ENCODE results near the gene ECHDC1. TPM values are rescaled to one million over a fixed set of nuclear protein-coding genes. Genes with fewer than 3 reads are reported as not detected.

Gene ECHDC1
- total RNA-seq, 1 experiment from 2014 or later, result 102 TPM

DNA sequence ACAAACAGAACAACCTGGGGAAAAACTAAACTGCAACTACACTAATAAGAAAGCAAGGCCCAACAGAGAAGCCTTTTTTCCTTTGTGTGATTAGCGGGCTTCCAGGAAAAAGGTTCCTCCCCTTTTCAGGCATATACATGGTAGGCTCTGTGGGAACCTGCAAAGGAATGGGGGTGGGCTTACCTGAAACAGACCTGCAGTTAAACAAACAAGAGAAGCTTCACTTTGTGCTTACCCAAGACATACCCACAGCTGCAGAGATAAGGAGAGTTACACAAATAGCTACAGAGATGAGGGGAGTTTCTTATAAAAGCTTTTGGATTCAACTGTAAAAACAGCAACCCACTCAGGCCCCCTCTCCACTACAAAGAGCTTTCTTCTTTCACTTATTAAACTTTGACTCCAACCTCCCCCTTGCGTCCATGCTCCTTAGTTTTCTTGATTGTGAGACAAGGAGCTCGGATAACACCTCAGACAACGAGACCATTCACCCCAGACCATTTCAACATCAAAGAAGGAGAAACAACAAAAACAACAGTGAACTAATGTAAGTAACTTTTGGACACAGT lies 45.8 kb downstream of the ECHDC1 start:
- H3K27ac ChIP-seq (ENCODE audit: low read depth, low read length, poor library complexity, severe bottlenecking), result no peak overlapping the region
- no peak for TF ChIP-seq EZH2 (IDR thresholded peaks at IDR 0.05; ENCODE audit: borderline replicate concordance, low read depth, low read length, poor library complexity, severe bottlenecking)
- TF ChIP-seq, protein P1, sequence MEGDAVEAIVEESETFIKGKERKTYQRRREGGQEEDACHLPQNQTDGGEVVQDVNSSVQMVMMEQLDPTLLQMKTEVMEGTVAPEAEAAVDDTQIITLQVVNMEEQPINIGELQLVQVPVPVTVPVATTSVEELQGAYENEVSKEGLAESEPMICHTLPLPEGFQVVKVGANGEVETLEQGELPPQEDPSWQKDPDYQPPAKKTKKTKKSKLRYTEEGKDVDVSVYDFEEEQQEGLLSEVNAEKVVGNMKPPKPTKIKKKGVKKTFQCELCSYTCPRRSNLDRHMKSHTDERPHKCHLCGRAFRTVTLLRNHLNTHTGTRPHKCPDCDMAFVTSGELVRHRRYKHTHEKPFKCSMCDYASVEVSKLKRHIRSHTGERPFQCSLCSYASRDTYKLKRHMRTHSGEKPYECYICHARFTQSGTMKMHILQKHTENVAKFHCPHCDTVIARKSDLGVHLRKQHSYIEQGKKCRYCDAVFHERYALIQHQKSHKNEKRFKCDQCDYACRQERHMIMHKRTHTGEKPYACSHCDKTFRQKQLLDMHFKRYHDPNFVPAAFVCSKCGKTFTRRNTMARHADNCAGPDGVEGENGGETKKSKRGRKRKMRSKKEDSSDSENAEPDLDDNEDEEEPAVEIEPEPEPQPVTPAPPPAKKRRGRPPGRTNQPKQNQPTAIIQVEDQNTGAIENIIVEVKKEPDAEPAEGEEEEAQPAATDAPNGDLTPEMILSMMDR (conservative IDR thresholded peaks at IDR 0.05; ENCODE audit: low read depth, low read length), result no peak
- no peak overlapping the region for H3K4me3 ChIP-seq (ENCODE audit: low read depth, low read length, poor library complexity, severe bottlenecking)
- H3K36me3 ChIP-seq (ENCODE audit: insufficient read depth, low read length, poor library complexity, severe bottlenecking), result no peaks in the 10 kb centered on the region
- POLR2A ChIA-PET (ENCODE audit: low non-redundant PET), result interaction anchor here (0.6 kb wide), 1 partner anchor 57 kb away, joined by 3 read pairs; no protein-coding TSS in a partner anchor
- H3K27me3 ChIP-seq (replicated peaks; ENCODE audit: insufficient read depth, low read depth, low read length, poor library complexity), result no peaks in the 10 kb centered on the region
- no peak for DNase-seq (ENCODE audit: low spot score)
- intact Hi-C loops (cut with micrococcal nuclease; ENCODE audit: unreplicated experiment), result no loop called here
- peaks cover 27% of the 10 kb centered on the region for H3K4me1 ChIP-seq (ENCODE audit: insufficient read depth, low read length, poor library complexity, severe bottlenecking)
- CTCF ChIA-PET, result no interaction called here
- no TSS peak for BruUV-seq (replicated peaks)
- no peaks in the 10 kb centered on the region for H3K9me3 ChIP-seq (ENCODE audit: low read depth, low read length, poor library complexity, severe bottlenecking)

DNA sequence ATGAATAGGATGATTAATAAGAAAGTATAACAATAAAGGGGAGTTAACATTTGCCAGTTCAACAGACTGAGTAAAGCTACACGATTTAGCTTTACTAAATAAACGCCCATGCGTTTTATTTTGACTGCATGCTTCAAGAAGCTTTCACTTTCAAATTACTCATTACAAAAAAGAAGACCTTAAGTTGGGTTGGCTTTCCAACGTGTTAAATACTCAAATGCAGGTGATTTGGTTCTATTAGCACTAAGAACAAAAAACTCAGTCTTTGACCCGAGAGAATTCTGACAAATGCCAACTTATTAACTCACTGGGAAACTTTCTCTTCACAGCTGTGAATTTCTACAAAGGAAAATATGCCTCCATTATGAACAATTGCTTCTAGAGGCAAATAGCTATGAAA lies 51.9 kb downstream of the ECHDC1 start:
- no peak overlapping the region for H3K4me3 ChIP-seq (ENCODE audit: low read depth, low read length, poor library complexity, severe bottlenecking)
- intact Hi-C loops (cut with micrococcal nuclease; ENCODE audit: unreplicated experiment), result no loop called here
- no peak for TF ChIP-seq EZH2 (IDR thresholded peaks at IDR 0.05; ENCODE audit: borderline replicate concordance, low read depth, low read length, poor library complexity, severe bottlenecking)
- TF ChIP-seq, protein P1 (conservative IDR thresholded peaks at IDR 0.05; ENCODE audit: low read depth, low read length), result no peak
- ChIA-PET CTCF (no interaction called here), POLR2A (ENCODE audit: low non-redundant PET) (no interaction called here)
- no peak for DNase-seq (ENCODE audit: low spot score)
- H3K27me3 ChIP-seq (replicated peaks; ENCODE audit: insufficient read depth, low read depth, low read length, poor library complexity), result no peaks in the 10 kb centered on the region
- no peaks in the 10 kb centered on the region for H3K4me1 ChIP-seq (ENCODE audit: insufficient read depth, low read length, poor library complexity, severe bottlenecking)
- H3K36me3 ChIP-seq (ENCODE audit: insufficient read depth, low read length, poor library complexity, severe bottlenecking), result peaks cover 22% of the 10 kb centered on the region
- no TSS peak for BruUV-seq (replicated peaks)
- no peak overlapping the region for H3K27ac ChIP-seq (ENCODE audit: low read depth, low read length, poor library complexity, severe bottlenecking)
- no peaks in the 10 kb centered on the region for H3K9me3 ChIP-seq (ENCODE audit: low read depth, low read length, poor library complexity, severe bottlenecking)

DNA sequence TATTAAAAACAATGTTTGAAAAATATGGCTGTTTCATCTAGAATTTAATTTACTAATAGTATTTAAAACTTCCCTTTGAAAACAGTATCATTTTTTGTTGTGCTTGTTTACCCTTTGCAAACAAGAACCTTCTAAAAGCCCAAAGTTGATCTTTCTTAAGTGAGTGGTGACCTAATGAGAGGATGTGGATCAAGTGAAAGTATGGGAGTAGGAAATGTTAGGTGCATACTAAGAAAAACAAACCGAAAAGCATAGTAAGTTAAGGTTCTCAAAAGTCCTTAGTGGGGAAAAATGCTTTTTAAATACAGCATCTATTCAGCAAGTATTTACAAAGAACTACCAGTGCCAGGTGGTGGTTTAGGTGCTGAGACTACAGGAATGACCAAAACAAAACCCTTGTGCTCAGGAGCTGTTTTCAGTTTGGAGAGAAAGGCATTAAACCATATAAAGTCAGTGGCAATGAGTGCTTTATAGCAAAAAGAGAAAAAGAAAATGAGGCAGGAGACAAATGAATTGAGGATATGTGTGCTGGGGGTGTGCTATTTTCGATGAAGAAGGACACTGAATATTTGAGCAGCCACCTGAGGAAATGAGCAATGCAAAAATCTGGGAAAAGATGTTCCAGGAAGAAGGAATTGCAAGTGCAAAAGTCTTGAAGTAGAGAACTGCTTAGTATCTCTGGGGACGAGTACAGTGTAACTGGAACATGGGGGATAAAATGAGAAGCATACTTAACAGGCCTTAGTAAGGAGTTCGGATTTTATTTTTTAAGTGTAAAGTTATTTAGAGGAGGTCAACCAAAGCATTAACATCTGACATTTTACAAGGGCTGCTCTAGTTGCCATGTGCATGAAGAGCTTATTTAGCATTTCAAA lies 52.8 kb downstream of the ECHDC1 start:
- H3K36me3 ChIP-seq (ENCODE audit: insufficient read depth, low read length, poor library complexity, severe bottlenecking), result peaks cover 28% of the 10 kb centered on the region
- BruUV-seq (replicated peaks), result no TSS peak
- H3K27me3 ChIP-seq (replicated peaks; ENCODE audit: insufficient read depth, low read depth, low read length, poor library complexity), result no peaks in the 10 kb centered on the region
- no peaks in the 10 kb centered on the region for H3K4me1 ChIP-seq (ENCODE audit: insufficient read depth, low read length, poor library complexity, severe bottlenecking)
- intact Hi-C loops (cut with micrococcal nuclease; ENCODE audit: unreplicated experiment), result no loop called here
- no peak for DNase-seq (ENCODE audit: low spot score)
- no peak overlapping the region for H3K27ac ChIP-seq (ENCODE audit: low read depth, low read length, poor library complexity, severe bottlenecking)
- no peaks in the 10 kb centered on the region for H3K9me3 ChIP-seq (ENCODE audit: low read depth, low read length, poor library complexity, severe bottlenecking)
- CTCF ChIA-PET, result interaction anchor here (0.8 kb wide), 1 partner anchor 130 kb away, joined by 4 read pairs; no protein-coding TSS in a partner anchor
- H3K4me3 ChIP-seq (ENCODE audit: low read depth, low read length, poor library complexity, severe bottlenecking), result no peak overlapping the region
- POLR2A ChIA-PET (ENCODE audit: low non-redundant PET), result interaction anchor here (1.3 kb wide), 1 partner anchor 32 kb away, joined by 5 read pairs; no protein-coding TSS in a partner anchor
- no peak for TF ChIP-seq EZH2 (IDR thresholded peaks at IDR 0.05; ENCODE audit: borderline replicate concordance, low read depth, low read length, poor library complexity, severe bottlenecking)
- TF ChIP-seq, protein P1 (conservative IDR thresholded peaks at IDR 0.05; ENCODE audit: low read depth, low read length), result no peak
